ENCODE data around the gene PAWR. TPM values are rescaled to one million over a fixed set of nuclear protein-coding genes. Genes with fewer than 3 reads are reported as not detected.

The PAWR gene
- total RNA-seq, 1 experiment from 2014 or later, result 176 TPM

GRCh38 chr12:79555028-79555925, 135.5 kb downstream of the PAWR start:
- no peak overlapping the region for H3K4ac ChIP-seq (ENCODE audit: low read depth, low read length)
- no peaks in the 10 kb centered on the region for H3K79me1 ChIP-seq (ENCODE audit: insufficient read depth, low read depth, low read length, poor library complexity, severe bottlenecking)
- H3K4me3 Mint-ChIP-seq, result no peak overlapping the region
- H2AK5ac ChIP-seq (ENCODE audit: insufficient read length, low read length), result peak overlapping the region; percentile 36
- H3K36me3 Mint-ChIP-seq (ENCODE audit: insufficient read depth in 1 of 3, low read depth in 3 of 3), result peaks cover 38 to 56% (median 51%) of the 10 kb centered on the region in 3 experiments
- H3K4me1 Mint-ChIP-seq, result peaks cover 35 to 36% of the 10 kb centered on the region in 2 experiments
- no peaks in the 10 kb centered on the region for H3K79me2 ChIP-seq (ENCODE audit: insufficient read depth, low read length)
- no peak overlapping the region for H2BK20ac ChIP-seq (ENCODE audit: low read depth, low read length, poor library complexity, severe bottlenecking)
- no peak overlapping the region for H2AFZ ChIP-seq (ENCODE audit: low read length)
- no peak overlapping the region for H2BK120ac ChIP-seq (ENCODE audit: low read depth, low read length, poor library complexity, severe bottlenecking)
- H3K18ac ChIP-seq (ENCODE audit: insufficient read length, low read depth, low read length), result no peak overlapping the region
- H3K56ac ChIP-seq (ENCODE audit: insufficient read length, low read depth, low read length), result no peak overlapping the region
- H3K27ac Mint-ChIP-seq, result peak overlapping the region in 1 of 3 experiments; percentile 67; a peak in 2 of 7 replicates
- no peak overlapping the region for H2BK5ac ChIP-seq (ENCODE audit: insufficient read length, low read length)
- H3T11ph ChIP-seq (ENCODE audit: low read length), result no peak overlapping the region
- no peak overlapping the region for H2BK12ac ChIP-seq (ENCODE audit: insufficient read length, low read depth, low read length)
- no CpG with 5 or more reads among the region's 3 CpGs for WGBS (ENCODE audit: extremely low coverage, insufficient read length, low lambda C conversion rate)
- H2BK15ac ChIP-seq (ENCODE audit: low read depth, low read length), result no peak overlapping the region
- H3K9me3 Mint-ChIP-seq, result peaks cover 3 to 8% of the 10 kb centered on the region in 2 experiments; a peak in 4 of 5 replicates
- no peaks in the 10 kb centered on the region for H3K23me2 ChIP-seq (ENCODE audit: insufficient read length, low read depth, low read length, poor library complexity, severe bottlenecking)
- H3K27ac ChIP-seq (ENCODE audit: insufficient read length, low read depth, low read length), result no peak overlapping the region
- no peaks in the 10 kb centered on the region for H3K27me3 Mint-ChIP-seq (ENCODE audit: low read depth)
- no peak overlapping the region for H3K23ac ChIP-seq (ENCODE audit: insufficient read length, low read depth, low read length)
- H3K14ac ChIP-seq (ENCODE audit: insufficient read depth, low read length), result no peak overlapping the region
- H3K4me2 ChIP-seq (ENCODE audit: insufficient read depth, insufficient read length, low read length), result no peak overlapping the region
- peaks cover 10% of the 10 kb centered on the region for H3K9me3 ChIP-seq (ENCODE audit: control insufficient read depth, low read depth, low read length)
- H3K4me1 ChIP-seq (ENCODE audit: insufficient read depth, low read length), result 0 out of 2 replicates have a peak, but pooled peaks cover 3% of the 10 kb centered on the region
- H4K91ac ChIP-seq (ENCODE audit: insufficient read length, low read depth, low read length), result no peak overlapping the region
- no peaks in the 10 kb centered on the region for H3K27me3 ChIP-seq (ENCODE audit: insufficient read depth, low read length)
- H3K9ac ChIP-seq (ENCODE audit: extremely low read depth, insufficient read length, low read length), result no peak overlapping the region
- TF ChIP-seq CTCF (conservative IDR thresholded peaks at IDR 0.05), result peak; percentile 63
- H4K20me1 ChIP-seq (ENCODE audit: control insufficient read depth, insufficient read depth, insufficient read length), result no peaks in the 10 kb centered on the region
- no peak overlapping the region for H4K8ac ChIP-seq (replicated peaks; ENCODE audit: insufficient read length, low read depth, low read length)
- H4K5ac ChIP-seq (ENCODE audit: insufficient read length, low read depth, low read length), result no peak overlapping the region
- DNase-seq, result no peak
